Measurements from ENCODE around the gene SYNPO. TPM values are rescaled to one million over a fixed set of nuclear protein-coding genes. Genes with fewer than 3 reads are reported as not detected.
A peak's percentile ranks its signal among the peaks of the same experiment; 100 is the strongest.

The SYNPO gene
- total RNA-seq, 1 donor from 2014 or later: 24.5 TPM

- Mint-ChIP-seq H3K9me3 (no peaks in the 10 kb centered on the region), H3K4me3 (no peak overlapping the region), H3K27ac (no peak overlapping the region), H3K4me1 (ENCODE audit: unreplicated experiment) (peaks cover 48% of the 10 kb centered on the region), H3K27me3 (no peaks in the 10 kb centered on the region), H3K36me3 (no peaks in the 10 kb centered on the region)
- no peak for TF ChIP-seq CTCF (conservative IDR thresholded peaks at IDR 0.05)
- DNase-seq (ENCODE audit: extremely low spot score, unreplicated experiment): no peak
These were observed 4.7 kb downstream of the SYNPO start for GRCh38 chr5:150645070-150645700.

- Mint-ChIP-seq H3K4me1 (ENCODE audit: unreplicated experiment) (peaks cover 44% of the 10 kb centered on the region), H3K27me3 (peaks cover 4% of the 10 kb centered on the region), H3K36me3 (no peaks in the 10 kb centered on the region), H3K9me3 (no peaks in the 10 kb centered on the region), H3K27ac (peak overlapping the region; percentile 13), H3K4me3 (no peak overlapping the region)
- no peak for DNase-seq (ENCODE audit: extremely low spot score, unreplicated experiment)
- TF ChIP-seq CTCF (conservative IDR thresholded peaks at IDR 0.05): no peak
These were observed 7.1 kb downstream of the SYNPO start for GRCh38 chr5:150647275-150648251.

- no peak for DNase-seq (ENCODE audit: extremely low spot score, unreplicated experiment)
- Mint-ChIP-seq H3K36me3 (no peaks in the 10 kb centered on the region), H3K4me1 (ENCODE audit: unreplicated experiment) (peaks cover 44% of the 10 kb centered on the region), H3K27me3 (peaks cover 4% of the 10 kb centered on the region), H3K4me3 (no peak overlapping the region), H3K9me3 (no peaks in the 10 kb centered on the region), H3K27ac (no peak overlapping the region)
- no peak for TF ChIP-seq CTCF (conservative IDR thresholded peaks at IDR 0.05)
These were observed 8.0 kb downstream of the SYNPO start for GRCh38 chr5:150648294-150649107.

- no peak overlapping the region for H3K4me3 Mint-ChIP-seq
- no peak for DNase-seq (ENCODE audit: extremely low spot score, unreplicated experiment)
- peaks cover 39% of the 10 kb centered on the region for H3K4me1 Mint-ChIP-seq (ENCODE audit: unreplicated experiment)
- H3K9me3 Mint-ChIP-seq: no peaks in the 10 kb centered on the region
- no peak for TF ChIP-seq CTCF (conservative IDR thresholded peaks at IDR 0.05)
- no peak overlapping the region for H3K27ac Mint-ChIP-seq
- H3K36me3 Mint-ChIP-seq: no peaks in the 10 kb centered on the region
- H3K27me3 Mint-ChIP-seq: peaks cover 4% of the 10 kb centered on the region
These were observed 8.9 kb downstream of the SYNPO start for GRCh38 chr5:150649108-150650020.

Data from type B pancreatic cell (in vitro differentiated cells).